HepG2 (cell line): Measurements from ENCODE around the gene CCDC201. TPM values are rescaled to one million over a fixed set of nuclear protein-coding genes. Genes with fewer than 3 reads are reported as not detected.

Source experiments
- ARHGAP35 ChIP-seq: sonication (generic); formaldehyde crosslinking; IDR thresholded peaks from 2 replicates; pipeline ENCODE4 v1.9.0; 2022; ENCODE audit warnings: mild to moderate bottlenecking, inconsistent platforms, moderate library complexity, missing genetic modification reagents, borderline replicate concordance
- CBFB ChIP-seq: sonication (generic); formaldehyde crosslinking; IDR thresholded peaks from 2 replicates; pipeline ENCODE4 v1.4.0; 2020; ENCODE audit warnings: missing genetic modification reagents
- CBX1 ChIP-seq: IDR thresholded peaks from one replicate; pipeline ENCODE4 v1.6.1; 2016; ENCODE audit warnings: antibody characterized with exemption, low read depth
- FOXJ3 ChIP-seq: sonication (generic); formaldehyde crosslinking; IDR thresholded peaks from 2 replicates; pipeline ENCODE4 v1.4.0; 2020; ENCODE audit warnings: missing genetic modification reagents, mild to moderate bottlenecking, borderline replicate concordance
- MYC ChIP-seq: sonication (generic); formaldehyde crosslinking; IDR thresholded peaks from 2 replicates; pipeline ENCODE4 v1.9.0; 2021; ENCODE audit warnings: missing genetic modification reagents, borderline replicate concordance
- POLR2AphosphoS5 ChIP-seq: IDR thresholded peaks from 2 replicates; pipeline ENCODE4 v1.6.1; 2012; ENCODE audit warnings: low read depth, low read length
- PRDM4 ChIP-seq: sonication (generic); formaldehyde crosslinking; IDR thresholded peaks from 2 replicates; pipeline ENCODE4 v1.9.0; 2021; ENCODE audit warnings: missing genetic modification reagents, borderline replicate concordance
- RFXANK ChIP-seq: IDR thresholded peaks from 2 replicates; pipeline ENCODE4 v1.6.1; 2016
- RXRB ChIP-seq: IDR thresholded peaks from 2 replicates; pipeline ENCODE4 v1.6.1; 2016; ENCODE audit warnings: borderline replicate concordance, missing genetic modification reagents, missing compliant biosample characterization
- SAP130 ChIP-seq: IDR thresholded peaks from 2 replicates; pipeline ENCODE4 v1.6.1; 2016; ENCODE audit warnings: low read depth
- SP5 ChIP-seq: IDR thresholded peaks from 2 replicates; pipeline ENCODE4 v1.6.1; 2016; ENCODE audit warnings: low read depth, borderline replicate concordance
- SRF ChIP-seq: IDR thresholded peaks from 2 replicates; pipeline ENCODE4 v1.6.1; 2011; ENCODE audit warnings: mild to moderate bottlenecking, low read depth, low read length, moderate library complexity
- SRSF9 ChIP-seq: fragments of 200-400 bp; formaldehyde crosslinking; IDR thresholded peaks from 2 replicates; pipeline ENCODE4 v1.6.1; 2018; ENCODE audit warnings: borderline replicate concordance, mild to moderate bottlenecking, low read depth, low read length; ENCODE audit not compliant: insufficient read depth, poor library complexity, severe bottlenecking
- TBX2 ChIP-seq: sonication (generic); formaldehyde crosslinking; IDR thresholded peaks from 2 replicates; pipeline ENCODE4 v1.5.0; 2020; ENCODE audit warnings: missing genetic modification reagents, mild to moderate bottlenecking, borderline replicate concordance
- TCF12 ChIP-seq, 2 experiments: fragments of 450-650 bp in 1 of 2; sonication (generic) in 1 of 2; formaldehyde crosslinking in 1 of 2; IDR thresholded peaks; 2 replicates each; pipeline versions ENCODE4 v1.6.1 to v1.8.0; 2017 to 2022; ENCODE audit warnings: antibody characterized with exemption in 1 of 2, mild to moderate bottlenecking in 1 of 2, missing genetic modification reagents in 1 of 2, moderate library complexity in 1 of 2
- ZFP36L1 ChIP-seq: sonication (generic); formaldehyde crosslinking; IDR thresholded peaks from 2 replicates; pipeline ENCODE4 v1.8.0; 2022; ENCODE audit warnings: mild to moderate bottlenecking, missing genetic modification reagents, moderate library complexity
- ZNF263 ChIP-seq: sonication (generic); formaldehyde crosslinking; IDR thresholded peaks from 2 replicates; pipeline ENCODE4 v1.4.0; 2020; ENCODE audit warnings: missing genetic modification reagents
- ZNF446 ChIP-seq: sonication (generic); formaldehyde crosslinking; IDR thresholded peaks from 2 replicates; pipeline ENCODE4 v1.5.0; 2020; ENCODE audit warnings: mild to moderate bottlenecking, missing genetic modification reagents
- ZNF484 ChIP-seq: sonication (generic); formaldehyde crosslinking; IDR thresholded peaks from 2 replicates; pipeline ENCODE4 v1.5.1; 2020; ENCODE audit warnings: mild to moderate bottlenecking, low read depth, missing genetic modification reagents, borderline replicate concordance
- ZNF549 ChIP-seq: sonication (generic); formaldehyde crosslinking; IDR thresholded peaks from 2 replicates; pipeline ENCODE4 v1.5.0; 2020; ENCODE audit warnings: missing genetic modification reagents
- polyA plus RNA-seq, 8 experiments: library from polyadenylated mRNA; depleted of rRNA in 3 of 8; stranded (reverse) in 7 of 8; unstranded in 1 of 8; fragments of >200 nt; fragmentation: Illumina TruSeq in 4 of 8; extraction: Trizol in 4 of 8; gene quantifications; 2 replicates each; pipeline versions ENCODE4 v1.2.1 to v1.2.3, GENCODE V29; 2011 to 2016; ENCODE audit warnings: low read depth in 4 of 8, missing spikeins in 1 of 8, mixed read lengths in 1 of 8; ENCODE audit not compliant: insufficient read depth in 1 of 8
- total RNA-seq, 5 experiments: library from RNA; depleted of rRNA; stranded (reverse); fragments of >200 nt; fragmentation: Illumina TruSeq; extraction: Trizol; gene quantifications; 2 replicates each; pipeline ENCODE4 v1.2.3, GENCODE V29; 2016; ENCODE audit warnings: low read depth in 1 of 5
- TF ChIP-seq, protein P1 (sequence below): sonication (generic); formaldehyde crosslinking; IDR thresholded peaks from 2 replicates; pipeline ENCODE4 v1.9.0; 2021; ENCODE audit warnings: missing genetic modification reagents, mild to moderate bottlenecking, borderline replicate concordance
- TF ChIP-seq, protein P2 (sequence below): sonication (generic); formaldehyde crosslinking; IDR thresholded peaks from 2 replicates; pipeline ENCODE4 v1.4.0; 2020; ENCODE audit warnings: mild to moderate bottlenecking, missing genetic modification reagents
- TF ChIP-seq, protein P3 (sequence below): sonication (generic); formaldehyde crosslinking; IDR thresholded peaks from 2 replicates; pipeline ENCODE4 v1.4.0; 2020; ENCODE audit warnings: missing genetic modification reagents, mild to moderate bottlenecking, borderline replicate concordance

CCDC201 gene
- total and polyA plus RNA-seq, 2 of the 13 experiments (the other 11 are each of a cell fraction or from before 2014, with no cell fraction given): 0.92 TPM; not detected in 1

- TF ChIP-seq TCF12 (IDR thresholded peaks at IDR 0.05): no peak
- TF ChIP-seq TCF12 (CRISPR knock-in tag; IDR thresholded peaks at IDR 0.05): no peak
- peak; percentile 38; the same call in 1 of the 2 replicates for TF ChIP-seq SAP130
- no peak for TF ChIP-seq SRF
- TF ChIP-seq, protein P1, sequence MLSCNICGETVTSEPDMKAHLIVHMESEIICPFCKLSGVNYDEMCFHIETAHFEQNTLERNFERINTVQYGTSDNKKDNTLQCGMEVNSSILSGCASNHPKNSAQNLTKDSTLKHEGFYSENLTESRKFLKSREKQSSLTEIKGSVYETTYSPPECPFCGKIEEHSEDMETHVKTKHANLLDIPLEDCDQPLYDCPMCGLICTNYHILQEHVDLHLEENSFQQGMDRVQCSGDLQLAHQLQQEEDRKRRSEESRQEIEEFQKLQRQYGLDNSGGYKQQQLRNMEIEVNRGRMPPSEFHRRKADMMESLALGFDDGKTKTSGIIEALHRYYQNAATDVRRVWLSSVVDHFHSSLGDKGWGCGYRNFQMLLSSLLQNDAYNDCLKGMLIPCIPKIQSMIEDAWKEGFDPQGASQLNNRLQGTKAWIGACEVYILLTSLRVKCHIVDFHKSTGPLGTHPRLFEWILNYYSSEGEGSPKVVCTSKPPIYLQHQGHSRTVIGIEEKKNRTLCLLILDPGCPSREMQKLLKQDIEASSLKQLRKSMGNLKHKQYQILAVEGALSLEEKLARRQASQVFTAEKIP (CRISPR knock-in tag): no peak
- TF ChIP-seq ARHGAP35 (CRISPR knock-in tag): no peak; the same call in 1 of the 2 replicates
- TF ChIP-seq MYC: no peak
- no peak for TF ChIP-seq SRSF9
- TF ChIP-seq SP5 (CRISPR knock-in tag): 0 out of 2 replicates have a peak, but pooled peaks have one; percentile 27
- TF ChIP-seq ZNF263 (CRISPR knock-in tag): no peak
- TF ChIP-seq CBX1: no peak
- no peak; the same call in 1 of the 2 replicates for TF ChIP-seq ZNF446 (CRISPR knock-in tag)
- TF ChIP-seq, protein P2, sequence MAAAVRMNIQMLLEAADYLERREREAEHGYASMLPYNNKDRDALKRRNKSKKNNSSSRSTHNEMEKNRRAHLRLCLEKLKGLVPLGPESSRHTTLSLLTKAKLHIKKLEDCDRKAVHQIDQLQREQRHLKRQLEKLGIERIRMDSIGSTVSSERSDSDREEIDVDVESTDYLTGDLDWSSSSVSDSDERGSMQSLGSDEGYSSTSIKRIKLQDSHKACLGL: no peak
- no peak for TF ChIP-seq PRDM4 (CRISPR knock-in tag)
- TF ChIP-seq TBX2 (CRISPR knock-in tag): peak; percentile 5; the same call in 1 of the 2 replicates
- TF ChIP-seq ZNF549: no peak
- TF ChIP-seq, protein P3, sequence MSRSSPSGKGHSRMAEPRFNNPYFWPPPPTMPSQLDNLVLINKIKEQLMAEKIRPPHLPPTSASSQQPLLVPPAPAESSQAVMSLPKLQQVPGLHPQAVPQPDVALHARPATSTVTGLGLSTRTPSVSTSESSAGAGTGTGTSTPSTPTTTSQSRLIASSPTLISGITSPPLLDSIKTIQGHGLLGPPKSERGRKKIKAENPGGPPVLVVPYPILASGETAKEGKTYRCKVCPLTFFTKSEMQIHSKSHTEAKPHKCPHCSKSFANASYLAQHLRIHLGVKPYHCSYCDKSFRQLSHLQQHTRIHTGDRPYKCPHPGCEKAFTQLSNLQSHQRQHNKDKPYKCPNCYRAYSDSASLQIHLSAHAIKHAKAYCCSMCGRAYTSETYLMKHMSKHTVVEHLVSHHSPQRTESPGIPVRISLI (CRISPR knock-in tag): no peak
- peak; percentile 72 for TF ChIP-seq POLR2AphosphoS5
- no peak for TF ChIP-seq ZFP36L1 (CRISPR knock-in tag)
- no peak for TF ChIP-seq CBFB (CRISPR knock-in tag)
- TF ChIP-seq RFXANK (CRISPR knock-in tag): no peak
- TF ChIP-seq FOXJ3: 0 out of 2 replicates have a peak, but pooled peaks have one; percentile 4
- no peak for TF ChIP-seq ZNF484 (CRISPR knock-in tag)
- TF ChIP-seq RXRB (CRISPR knock-in tag): peak; percentile 39
Observed at GRCh38 chr7:45889367-45890067, 16.6 kb upstream of the CCDC201 start (continued).
